HG03066 (cell line): Measurements from ENCODE around the gene CORO2A.

ENCODE experiments used
- ATAC-seq: cut with Tn5 transposase; IDR thresholded peaks from one replicate; pipeline ENCODE4 v1.9.1; 2021; ENCODE audit warnings: low read depth; ENCODE audit not compliant: unreplicated experiment

The CORO2A gene

GRCh38 chr9:98193336-98193944, 1.0 kb upstream of the CORO2A start:
- no peak for ATAC-seq

- ATAC-seq: no peak
These were observed 550 bp downstream of the CORO2A start for GRCh38 chr9:98191671-98192502.

- ATAC-seq: no peak
These were observed 1.2 kb downstream of the CORO2A start for GRCh38 chr9:98191181-98191608.

- ATAC-seq: no peak
These were observed 1.7 kb downstream of the CORO2A start for GRCh38 chr9:98190757-98191105.

GRCh38 chr9:98189412-98189811, 3.0 kb downstream of the CORO2A start:
- no peak for ATAC-seq

GRCh38 chr9:98187926-98188325, 4.5 kb downstream of the CORO2A start:
- no peak for ATAC-seq

GRCh38 chr9:98186236-98186635, 6.2 kb downstream of the CORO2A start:
- no peak for ATAC-seq

GRCh38 chr9:98185611-98186171, 6.7 kb downstream of the CORO2A start:
- ATAC-seq: no peak

- no peak for ATAC-seq
These were observed 7.3 kb downstream of the CORO2A start for GRCh38 chr9:98185021-98185567.

GRCh38 chr9:98184326-98184725, 8.1 kb downstream of the CORO2A start:
- ATAC-seq: no peak

GRCh38 chr9:98182889-98183599, 9.4 kb downstream of the CORO2A start:
- ATAC-seq: no peak

GRCh38 chr9:98182069-98182820, 10.2 kb downstream of the CORO2A start:
- ATAC-seq: no peak

GRCh38 chr9:98181746-98182068, 10.7 kb downstream of the CORO2A start:
- ATAC-seq: no peak

- ATAC-seq: no peak
These were observed 11.4 kb downstream of the CORO2A start for GRCh38 chr9:98180996-98181395.

- ATAC-seq: no peak
These were observed 13.3 kb downstream of the CORO2A start for GRCh38 chr9:98178874-98179850.

- ATAC-seq: no peak
These were observed 15.8 kb downstream of the CORO2A start for GRCh38 chr9:98176391-98177259.

GRCh38 chr9:98175762-98176161, 16.7 kb downstream of the CORO2A start:
- ATAC-seq: no peak

GRCh38 chr9:98175028-98175569, 17.3 kb downstream of the CORO2A start:
- ATAC-seq: no peak
